IPS-20b (cell line): ENCODE data around the gene GALNT18.

Experiments
- H3K27ac ChIP-seq: one replicate; pipeline ENCODE4 v1.5.1; 2013; ENCODE audit warnings: low read length
- H3K27me3 ChIP-seq: 2 replicates; pipeline ENCODE4 v1.6.1; 2013; ENCODE audit warnings: mild to moderate bottlenecking, low read length, inconsistent platforms; ENCODE audit not compliant: insufficient read depth
- H3K36me3 ChIP-seq: 2 replicates; pipeline ENCODE4 v1.6.1; 2013; ENCODE audit warnings: low read depth, mild to moderate bottlenecking, inconsistent platforms, low read length, moderate library complexity; ENCODE audit not compliant: insufficient read depth
- H3K4me1 ChIP-seq: 2 replicates; pipeline ENCODE4 v1.6.1; 2013; ENCODE audit warnings: mild to moderate bottlenecking, control low read depth, inconsistent platforms, low read length, moderate library complexity; ENCODE audit not compliant: insufficient read depth
- H3K4me3 ChIP-seq: 2 replicates; pipeline ENCODE4 v1.5.1; 2013; ENCODE audit warnings: mild to moderate bottlenecking, low read length, inconsistent platforms
- H3K9ac ChIP-seq: 2 replicates; pipeline ENCODE4 v1.6.1; 2013; ENCODE audit warnings: low read depth, mild to moderate bottlenecking, inconsistent platforms, low read length, moderate library complexity
- H3K9me3 ChIP-seq: 2 replicates; pipeline ENCODE4 v1.6.1; 2013; ENCODE audit warnings: mild to moderate bottlenecking, low read depth, low read length, inconsistent platforms; ENCODE audit not compliant: insufficient read depth

Gene GALNT18

GRCh38 chr11:11537372-11537771 lies 84.4 kb downstream of the GALNT18 start:
- peaks cover 2% of the 10 kb centered on the region; the same call in 1 of the 2 replicates for H3K4me1 ChIP-seq
- H3K9me3 ChIP-seq = no peaks in the 10 kb centered on the region
- no peaks in the 10 kb centered on the region for H3K36me3 ChIP-seq
- H3K9ac ChIP-seq = no peak overlapping the region
- H3K27me3 ChIP-seq = no peaks in the 10 kb centered on the region
- no peak overlapping the region for H3K27ac ChIP-seq
- H3K4me3 ChIP-seq = no peak overlapping the region

GRCh38 chr11:11536650-11537049 lies 85.2 kb downstream of the GALNT18 start:
- Histone ChIP-seq H3K36me3 (no peaks in the 10 kb centered on the region), H3K4me1 (peaks cover 2% of the 10 kb centered on the region; the same call in 1 of the 2 replicates), H3K9ac (no peak overlapping the region), H3K4me3 (no peak overlapping the region), H3K9me3 (no peaks in the 10 kb centered on the region), H3K27me3 (no peaks in the 10 kb centered on the region), H3K27ac (no peak overlapping the region)

GRCh38 chr11:11535611-11536010 lies 86.2 kb downstream of the GALNT18 start:
- Histone ChIP-seq H3K9me3 (no peaks in the 10 kb centered on the region), H3K4me1 (peaks cover 2% of the 10 kb centered on the region; the same call in 1 of the 2 replicates), H3K36me3 (no peaks in the 10 kb centered on the region), H3K27me3 (no peaks in the 10 kb centered on the region), H3K4me3 (no peak overlapping the region), H3K27ac (no peak overlapping the region), H3K9ac (no peak overlapping the region)

GRCh38 chr11:11534981-11535380 lies 86.8 kb downstream of the GALNT18 start:
- Histone ChIP-seq H3K36me3 (no peaks in the 10 kb centered on the region), H3K4me1 (peaks cover 2% of the 10 kb centered on the region; the same call in 1 of the 2 replicates), H3K9me3 (no peaks in the 10 kb centered on the region), H3K4me3 (no peak overlapping the region), H3K9ac (no peak overlapping the region), H3K27me3 (no peaks in the 10 kb centered on the region), H3K27ac (no peak overlapping the region)

DNA sequence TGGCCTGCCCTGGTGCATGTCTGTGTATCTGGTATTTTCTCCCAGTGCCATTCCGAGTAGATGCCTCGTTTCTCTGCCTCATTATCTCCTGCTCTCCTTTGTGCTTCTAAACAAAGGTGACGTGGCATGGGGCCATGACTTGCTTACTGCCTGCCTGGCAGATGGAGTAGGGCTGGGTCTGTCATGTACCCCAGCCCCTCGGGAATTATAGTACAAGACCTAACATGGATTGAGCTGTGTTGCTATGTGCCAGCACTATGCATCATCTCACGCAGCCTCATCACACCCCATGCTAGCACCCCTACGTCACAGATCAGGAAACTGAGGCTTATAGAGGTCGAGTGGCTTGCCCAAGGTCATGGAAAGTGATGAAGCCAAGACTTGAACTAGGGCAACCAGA lies 88.1 kb downstream of the GALNT18 start:
- H3K27ac ChIP-seq = no peak overlapping the region
- no peaks in the 10 kb centered on the region for H3K36me3 ChIP-seq
- H3K27me3 ChIP-seq = no peaks in the 10 kb centered on the region
- H3K4me1 ChIP-seq = peaks cover 2% of the 10 kb centered on the region; the same call in 1 of the 2 replicates
- H3K9ac ChIP-seq = no peak overlapping the region
- H3K9me3 ChIP-seq = no peaks in the 10 kb centered on the region
- H3K4me3 ChIP-seq = no peak overlapping the region

- Histone ChIP-seq H3K9me3 (no peaks in the 10 kb centered on the region), H3K9ac (no peak overlapping the region), H3K4me1 (peaks cover 2% of the 10 kb centered on the region; the same call in 1 of the 2 replicates), H3K27ac (no peak overlapping the region), H3K36me3 (no peaks in the 10 kb centered on the region), H3K4me3 (no peak overlapping the region), H3K27me3 (no peaks in the 10 kb centered on the region)
Observed at GRCh38 chr11:11533057-11533456, 88.7 kb downstream of the GALNT18 start.

GRCh38 chr11:11532574-11532973 lies 89.2 kb downstream of the GALNT18 start:
- Histone ChIP-seq H3K4me1 (peaks cover 2% of the 10 kb centered on the region; the same call in 1 of the 2 replicates), H3K36me3 (no peaks in the 10 kb centered on the region), H3K27me3 (no peaks in the 10 kb centered on the region), H3K9ac (no peak overlapping the region), H3K9me3 (no peaks in the 10 kb centered on the region), H3K27ac (no peak overlapping the region), H3K4me3 (no peak overlapping the region)

GRCh38 chr11:11531131-11531908 lies 90.5 kb downstream of the GALNT18 start:
- Histone ChIP-seq H3K27ac (no peak overlapping the region), H3K27me3 (no peaks in the 10 kb centered on the region), H3K4me1 (peaks cover 2% of the 10 kb centered on the region; the same call in 1 of the 2 replicates), H3K9me3 (no peaks in the 10 kb centered on the region), H3K4me3 (no peak overlapping the region), H3K9ac (no peak overlapping the region), H3K36me3 (no peaks in the 10 kb centered on the region)

DNA sequence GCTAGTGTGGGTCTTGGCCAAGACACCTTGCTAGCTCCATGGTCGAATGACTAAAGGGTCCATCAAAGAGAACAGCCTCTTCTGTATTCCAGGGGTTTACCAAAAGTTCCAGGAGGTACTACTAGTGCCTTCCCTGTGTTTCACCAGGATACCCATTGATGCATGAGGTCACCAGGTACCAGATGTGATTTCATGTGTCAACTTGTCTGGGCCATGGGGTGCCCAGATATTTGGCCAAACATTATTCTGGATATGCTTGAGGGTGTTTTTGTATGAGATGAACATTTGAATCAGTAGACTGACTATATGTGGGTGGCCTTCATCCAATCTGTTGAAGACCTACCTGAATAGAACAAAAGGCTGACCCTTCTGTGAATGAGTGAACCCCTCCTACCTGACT lies 92.8 kb downstream of the GALNT18 start:
- H3K27me3 ChIP-seq = no peaks in the 10 kb centered on the region

DNA sequence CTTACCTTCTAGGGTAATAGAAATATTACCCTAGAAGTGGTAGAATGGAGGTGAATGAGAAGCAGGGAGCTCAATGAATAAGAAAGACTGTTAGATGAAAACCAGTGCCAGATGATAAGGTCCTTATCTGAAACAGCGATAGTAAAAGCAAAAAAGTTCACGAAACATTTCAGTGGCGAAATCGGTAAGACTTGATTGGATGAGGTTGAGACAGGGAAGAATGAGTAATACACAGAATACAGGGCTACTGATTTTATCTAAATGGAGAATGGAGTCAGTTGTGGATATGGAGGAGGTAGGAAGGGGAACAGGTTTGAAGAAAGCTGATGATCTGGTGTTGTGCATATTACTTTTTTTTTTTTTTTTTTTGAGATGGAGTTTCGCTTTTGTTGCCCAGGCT lies 96.5 kb downstream of the GALNT18 start:
- no peaks in the 10 kb centered on the region for H3K4me1 ChIP-seq
- no peak overlapping the region for H3K9ac ChIP-seq
- H3K4me3 ChIP-seq = no peak overlapping the region
- H3K36me3 ChIP-seq = no peaks in the 10 kb centered on the region
- no peaks in the 10 kb centered on the region for H3K27me3 ChIP-seq
- H3K9me3 ChIP-seq = no peaks in the 10 kb centered on the region
- no peak overlapping the region for H3K27ac ChIP-seq

More for the DNA sequence above, 92.8 kb downstream of the GALNT18 start:
- Histone ChIP-seq H3K4me1 (no peaks in the 10 kb centered on the region), H3K27ac (no peak overlapping the region), H3K9me3 (no peaks in the 10 kb centered on the region), H3K4me3 (no peak overlapping the region), H3K36me3 (no peaks in the 10 kb centered on the region), H3K9ac (no peak overlapping the region)

DNA sequence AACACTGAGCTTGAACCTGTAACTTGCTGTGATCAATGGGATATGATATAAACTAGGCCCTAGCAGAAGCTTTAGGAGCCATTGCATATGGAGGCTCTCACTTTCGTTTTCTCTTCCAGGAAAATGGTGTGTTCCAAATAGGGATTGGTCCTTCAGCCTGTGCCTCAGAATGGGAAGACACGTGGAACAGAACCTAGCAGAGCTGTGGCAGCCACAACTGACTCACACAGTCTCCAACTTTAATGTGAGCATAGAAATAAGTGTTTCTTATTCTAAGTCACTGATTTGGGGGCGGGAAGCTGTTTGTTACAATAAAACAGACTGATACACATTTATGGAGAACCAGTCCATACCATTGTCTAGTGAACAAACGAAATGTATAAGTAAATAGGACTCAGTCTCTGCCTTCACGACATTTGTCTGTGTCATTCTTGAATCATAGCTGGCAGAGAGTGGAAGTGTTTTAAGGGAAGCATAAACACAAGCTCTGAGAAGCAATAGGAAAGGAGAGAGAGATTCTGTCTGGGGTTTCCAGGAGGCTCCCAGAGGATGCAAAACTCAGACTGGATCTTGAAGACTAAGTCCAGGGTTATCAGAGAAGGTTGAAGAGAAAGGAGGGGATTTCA lies 97.3 kb downstream of the GALNT18 start:
- Histone ChIP-seq H3K4me3 (no peak overlapping the region), H3K36me3 (no peaks in the 10 kb centered on the region), H3K4me1 (no peaks in the 10 kb centered on the region), H3K27me3 (no peaks in the 10 kb centered on the region), H3K9me3 (no peaks in the 10 kb centered on the region), H3K27ac (no peak overlapping the region), H3K9ac (no peak overlapping the region)

DNA sequence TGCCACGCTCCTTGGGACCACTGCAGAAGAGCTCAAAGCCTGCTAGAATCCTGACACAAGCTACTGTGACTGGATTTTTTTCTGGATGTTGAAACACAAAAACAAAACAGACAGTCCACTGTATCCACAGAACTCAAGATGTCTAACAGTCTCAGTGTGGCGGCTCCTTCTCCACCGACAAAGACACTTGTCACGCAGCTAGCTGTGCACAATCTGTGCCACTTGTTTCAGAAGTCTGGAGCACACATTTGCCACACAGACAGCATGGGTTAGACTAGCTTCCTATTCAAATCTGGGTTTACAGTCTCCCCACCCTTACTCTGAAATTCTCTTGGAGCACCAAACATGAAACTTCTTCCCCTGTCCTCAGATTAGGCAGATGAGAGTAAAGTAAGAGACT lies 99.2 kb downstream of the GALNT18 start:
- Histone ChIP-seq H3K9ac (no peak overlapping the region), H3K9me3 (no peaks in the 10 kb centered on the region), H3K27me3 (no peaks in the 10 kb centered on the region)

More for the DNA sequence above, 99.2 kb downstream of the GALNT18 start:
- Histone ChIP-seq H3K4me3 (no peak overlapping the region), H3K36me3 (no peaks in the 10 kb centered on the region), H3K27ac (no peak overlapping the region), H3K4me1 (no peaks in the 10 kb centered on the region)
